Colonic mucosa (tissue), 4 donors: ENCODE measurements around the gene MORN5. TPM values are rescaled to one million over a fixed set of nuclear protein-coding genes. Genes with fewer than 3 reads are reported as not detected.
"Not testable (repeated sequence)": the region's sequence is repeated elsewhere in the genome, so short reads cannot be mapped to it uniquely, and the experiment has no call there.

Source experiments
- DNase-seq: peaks from one replicate; pipeline ENCODE4 v3.0.0-alpha.2; 2020
- H3K27ac ChIP-seq: fragments of 200-600 bp; one replicate; pipeline ENCODE4 v1.8.0; 2021
- H3K27me3 ChIP-seq: fragments of 200-600 bp; one replicate; pipeline ENCODE4 v1.8.0; 2021
- H3K36me3 ChIP-seq: fragments of 200-600 bp; one replicate; pipeline ENCODE4 v1.8.0; 2021
- H3K4me1 ChIP-seq: fragments of 200-600 bp; one replicate; pipeline ENCODE4 v1.8.0; 2021; ENCODE audit warnings: mild to moderate bottlenecking
- H3K4me3 ChIP-seq: fragments of 200-600 bp; one replicate; pipeline ENCODE4 v1.8.0; 2021
- H3K9ac ChIP-seq, 2 donors: one replicate each; pipeline ENCODE4 v1.7.0; 2013; ENCODE audit warnings: control low read depth in 2 of 2, low read depth in 2 of 2, low read length in 2 of 2
- H3K9me3 ChIP-seq: fragments of 200-600 bp; one replicate; pipeline ENCODE4 v1.8.0; 2021
- intact Hi-C: fragments of 100-400 bp; cut with DNase I; formaldehyde crosslinking; loops from one replicate; pipeline ENCODE4 v1.14.1; 2022
- total RNA-seq, 2 donors: library from RNA; stranded (reverse); fragmentation: NEBNext Ultra II Directional in 1 of 2; extraction: Animal tissue kit (Norgen Biotek cat#: 25700) in 1 of 2; gene quantifications; one replicate each; pipeline ENCODE4 v1.2.1, GENCODE V29; 2021
- TF ChIP-seq, protein P1 (sequence below): fragments of 200-600 bp; IDR thresholded peaks from one replicate; pipeline ENCODE4 v1.8.0; 2022; ENCODE audit warnings: antibody characterized with exemption, mild to moderate bottlenecking
- donor health status: healthy.
- donor health status: DM: no; HTN: no; CAD: no.
- donor health status: DM: no; HTN: no; CAD: no.

Gene MORN5
- total RNA-seq, 2 donors from 2014 or later = 7.0 TPM; not detected in 1

DNA sequence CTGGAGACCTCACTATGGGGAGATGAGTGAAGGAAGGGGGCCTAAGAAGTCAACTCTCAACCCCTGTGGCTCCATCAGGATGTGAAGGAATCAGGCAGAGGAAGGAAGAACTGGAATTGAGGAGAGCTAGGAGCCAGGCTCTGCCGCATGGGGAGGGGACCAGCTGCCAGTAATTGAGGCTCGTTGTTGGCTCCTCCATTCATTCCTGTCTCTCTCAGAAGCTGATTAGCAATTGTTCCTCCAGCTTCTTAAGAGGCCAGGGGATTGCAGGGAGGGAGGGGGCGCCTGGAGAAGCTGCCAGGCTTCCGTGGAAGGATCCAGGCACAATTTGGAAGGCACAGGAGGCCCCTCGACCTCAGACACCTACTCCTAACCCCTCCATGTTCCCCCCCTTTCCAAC lies 46.1 kb upstream of the MORN5 start:
- H3K27ac ChIP-seq = no peak overlapping the region
- no peak overlapping the region for H3K4me3 ChIP-seq
- no peaks in the 10 kb centered on the region for H3K9me3 ChIP-seq
- no peaks in the 10 kb centered on the region for H3K4me1 ChIP-seq
- DNase-seq = no peak
- peaks cover 5% of the 10 kb centered on the region for H3K27me3 ChIP-seq
- TF ChIP-seq, protein P1, sequence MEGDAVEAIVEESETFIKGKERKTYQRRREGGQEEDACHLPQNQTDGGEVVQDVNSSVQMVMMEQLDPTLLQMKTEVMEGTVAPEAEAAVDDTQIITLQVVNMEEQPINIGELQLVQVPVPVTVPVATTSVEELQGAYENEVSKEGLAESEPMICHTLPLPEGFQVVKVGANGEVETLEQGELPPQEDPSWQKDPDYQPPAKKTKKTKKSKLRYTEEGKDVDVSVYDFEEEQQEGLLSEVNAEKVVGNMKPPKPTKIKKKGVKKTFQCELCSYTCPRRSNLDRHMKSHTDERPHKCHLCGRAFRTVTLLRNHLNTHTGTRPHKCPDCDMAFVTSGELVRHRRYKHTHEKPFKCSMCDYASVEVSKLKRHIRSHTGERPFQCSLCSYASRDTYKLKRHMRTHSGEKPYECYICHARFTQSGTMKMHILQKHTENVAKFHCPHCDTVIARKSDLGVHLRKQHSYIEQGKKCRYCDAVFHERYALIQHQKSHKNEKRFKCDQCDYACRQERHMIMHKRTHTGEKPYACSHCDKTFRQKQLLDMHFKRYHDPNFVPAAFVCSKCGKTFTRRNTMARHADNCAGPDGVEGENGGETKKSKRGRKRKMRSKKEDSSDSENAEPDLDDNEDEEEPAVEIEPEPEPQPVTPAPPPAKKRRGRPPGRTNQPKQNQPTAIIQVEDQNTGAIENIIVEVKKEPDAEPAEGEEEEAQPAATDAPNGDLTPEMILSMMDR = no peak
- no peak overlapping the region for H3K9ac ChIP-seq
- no peaks in the 10 kb centered on the region for H3K36me3 ChIP-seq
- intact Hi-C loops = no loop called here

DNA sequence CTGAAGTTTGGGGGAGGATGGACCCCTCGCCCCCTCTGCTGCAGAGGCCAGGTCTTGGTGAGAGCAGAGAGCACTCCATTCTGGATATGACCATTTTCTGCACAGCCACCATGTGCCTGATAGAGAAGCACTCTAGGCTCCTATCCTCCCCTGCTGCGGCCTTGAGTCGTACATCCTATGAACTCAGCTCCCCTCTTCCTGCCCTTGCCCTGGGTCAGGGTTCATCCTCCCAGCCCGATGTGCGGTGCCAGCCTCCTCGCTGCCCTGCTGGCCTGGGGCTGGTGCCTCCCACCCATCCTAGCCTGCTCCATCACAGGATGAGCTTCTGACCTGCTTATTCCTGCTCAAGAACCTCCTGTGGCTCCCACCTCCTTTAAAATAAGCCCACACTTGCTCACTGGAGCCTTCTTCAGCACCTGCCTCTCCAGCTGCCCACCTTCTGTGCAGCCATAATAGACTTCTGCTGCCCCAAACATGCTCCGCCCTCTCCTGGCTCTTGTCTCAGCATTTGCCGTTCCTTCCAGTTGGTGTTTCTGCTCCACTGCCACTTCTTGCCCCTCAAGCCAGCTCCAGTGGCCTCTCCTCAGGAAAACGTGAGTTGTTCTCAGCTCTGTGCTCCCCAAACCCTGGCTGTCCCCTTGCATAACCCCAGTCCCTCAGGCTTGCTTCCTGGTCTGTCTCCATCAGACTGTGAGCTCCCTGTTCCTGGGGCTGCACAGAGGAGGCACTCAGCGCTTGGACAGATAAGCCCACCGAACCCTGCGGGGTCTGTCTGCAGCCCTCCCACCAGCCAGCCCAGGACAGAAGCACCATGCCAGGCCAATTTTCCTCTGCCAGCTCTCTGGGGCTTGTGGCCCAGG lies 44.3 kb upstream of the MORN5 start:
- TF ChIP-seq, protein P1 = no peak
- Histone ChIP-seq H3K4me1 (no peaks in the 10 kb centered on the region), H3K9ac (no peak overlapping the region), H3K27me3 (peaks cover 5% of the 10 kb centered on the region), H3K36me3 (no peaks in the 10 kb centered on the region), H3K27ac (no peak overlapping the region), H3K4me3 (no peak overlapping the region), H3K9me3 (no peaks in the 10 kb centered on the region)
- intact Hi-C loops = no loop called here
- no peak for DNase-seq

DNA sequence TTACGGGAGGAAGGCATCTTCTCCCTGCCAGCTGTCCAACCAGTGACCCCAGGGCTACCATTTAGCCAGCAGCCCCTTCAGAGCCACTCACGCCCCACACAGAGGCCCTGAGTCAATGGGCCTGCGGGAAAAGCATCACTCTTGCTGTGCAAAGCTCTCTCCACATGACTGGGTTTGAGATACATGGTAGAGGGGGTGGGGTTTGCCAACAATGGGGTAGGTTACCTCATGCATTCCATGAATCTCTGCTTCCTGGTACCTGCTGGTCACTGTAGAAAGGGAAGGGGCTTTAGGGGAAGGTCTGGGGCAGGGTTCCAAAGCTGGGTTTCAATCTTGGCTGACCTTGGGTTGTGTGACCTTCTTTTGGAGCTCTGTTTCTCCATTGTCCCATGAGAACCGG lies 43.7 kb upstream of the MORN5 start:
- Histone ChIP-seq H3K27ac (no peak overlapping the region), H3K4me3 (no peak overlapping the region), H3K4me1 (no peaks in the 10 kb centered on the region), H3K36me3 (no peaks in the 10 kb centered on the region), H3K27me3 (peaks cover 5% of the 10 kb centered on the region), H3K9me3 (no peaks in the 10 kb centered on the region), H3K9ac (no peak overlapping the region)
- intact Hi-C loops = no loop called here
- no peak for DNase-seq
- TF ChIP-seq, protein P1 = no peak

DNA sequence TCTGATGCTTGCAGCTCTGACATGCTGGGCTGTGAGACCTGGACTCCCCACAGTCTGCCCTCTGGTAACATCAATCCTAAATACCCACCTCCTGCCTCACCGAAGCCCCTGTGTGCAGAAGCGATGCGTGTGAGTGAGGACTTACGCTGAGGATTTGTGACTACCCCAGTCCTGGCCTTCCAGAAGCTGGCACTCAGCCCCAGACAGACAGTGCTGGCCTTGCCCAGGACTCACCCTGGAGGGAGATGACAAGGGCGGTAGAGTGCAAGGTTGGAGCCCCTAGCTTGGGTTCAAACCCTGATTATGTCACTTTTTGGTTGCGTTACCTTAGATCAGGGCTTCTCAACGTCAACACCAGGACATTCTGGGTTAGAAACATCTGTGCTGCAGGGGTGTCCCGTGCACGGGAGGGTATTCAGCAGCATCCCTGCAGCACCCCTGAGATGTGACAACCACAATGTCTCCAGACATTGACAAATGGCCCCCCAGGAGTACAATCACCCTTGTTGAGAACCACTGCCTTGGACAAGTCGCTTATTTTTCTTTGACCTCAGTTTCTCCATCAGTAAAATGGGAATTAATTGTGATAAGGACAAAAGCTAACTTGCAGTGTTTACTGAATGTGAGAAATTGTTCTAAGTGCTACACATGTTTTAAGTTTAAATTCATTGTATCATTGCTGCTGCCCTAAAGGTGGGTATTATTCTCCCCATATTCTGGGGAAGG lies 43.1 kb upstream of the MORN5 start:
- intact Hi-C loops = no loop called here
- Histone ChIP-seq H3K9me3 (no peaks in the 10 kb centered on the region), H3K27ac (no peak overlapping the region), H3K27me3 (peaks cover 5% of the 10 kb centered on the region), H3K9ac (no peak overlapping the region), H3K36me3 (no peaks in the 10 kb centered on the region), H3K4me3 (no peak overlapping the region), H3K4me1 (no peaks in the 10 kb centered on the region)
- no peak for DNase-seq
- TF ChIP-seq, protein P1 = no peak

DNA sequence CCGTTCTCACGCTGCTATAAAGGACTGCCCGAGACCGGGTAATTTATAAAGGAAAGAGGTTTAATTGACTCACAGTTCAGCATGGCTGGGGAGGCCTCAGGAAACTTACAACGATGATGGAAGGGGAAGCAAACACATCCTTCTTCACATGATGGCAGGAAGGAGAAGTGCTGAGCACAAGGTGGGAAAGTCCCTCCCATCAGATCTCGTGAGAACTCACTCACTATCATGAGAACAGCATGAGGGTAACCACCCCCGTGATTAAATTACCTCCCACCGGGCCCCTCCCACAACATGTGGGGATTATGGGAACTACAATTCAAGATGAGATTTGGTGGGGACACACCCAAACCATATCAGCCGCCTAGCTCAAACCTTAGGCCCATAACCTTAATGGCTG lies 42.5 kb upstream of the MORN5 start:
- H3K27ac ChIP-seq, intact Hi-C loops, H3K36me3 ChIP-seq, H3K4me1 ChIP-seq, H3K9me3 ChIP-seq, H3K9ac ChIP-seq, H3K4me3 ChIP-seq, H3K27me3 ChIP-seq, DNase-seq: not testable (repeated sequence)
